HCT116 (cell line): Measurements from ENCODE around the gene ADNP.

Experiments used
- EZH2 ChIP-seq: fragments of 200-600 bp; sonication (generic); IDR thresholded peaks from 2 replicates; pipeline ENCODE4 v1.6.1; 2017; ENCODE audit warnings: antibody characterized with exemption, mixed run types
- EZH2phosphoT487 ChIP-seq: fragments of 200-600 bp; IDR thresholded peaks from 2 replicates; pipeline ENCODE4 v1.6.1; 2018; ENCODE audit warnings: antibody characterized with exemption, borderline replicate concordance
- POLR2A ChIP-seq: IDR thresholded peaks from 2 replicates; pipeline ENCODE4 v1.7.0; 2011; ENCODE audit warnings: borderline replicate concordance; ENCODE audit not compliant: insufficient read depth, insufficient read length; ENCODE audit errors: extremely low read depth
- YY1 ChIP-seq: IDR thresholded peaks from 2 replicates; pipeline ENCODE4 v1.6.1; 2011; ENCODE audit warnings: low read length, low read depth, moderate library complexity, mild to moderate bottlenecking; ENCODE audit not compliant: insufficient replicate concordance; ENCODE audit errors: extremely low read depth
- ZFX ChIP-seq: fragments of 450-650 bp; IDR thresholded peaks from 2 replicates; pipeline ENCODE4 v1.6.1; 2017
- TF ChIP-seq, protein P1 (sequence below), 3 experiments: fragments of 200-600 bp in 1 of 3; sonication (generic) in 1 of 3; IDR thresholded peaks in 2 of 3; conservative IDR thresholded peaks in 1 of 3; 2 replicates each; pipeline ENCODE4 v1.5.1; 2012 to 2017; ENCODE audit warnings: low read depth in 2 of 3, low read length in 2 of 3, antibody characterized with exemption in 1 of 3, borderline replicate concordance in 1 of 3, control low read depth in 1 of 3, mild to moderate bottlenecking in 1 of 3, mixed read lengths in 1 of 3, mixed run types in 1 of 3, moderate library complexity in 1 of 3; ENCODE audit not compliant: insufficient read depth in 1 of 3

DNA sequence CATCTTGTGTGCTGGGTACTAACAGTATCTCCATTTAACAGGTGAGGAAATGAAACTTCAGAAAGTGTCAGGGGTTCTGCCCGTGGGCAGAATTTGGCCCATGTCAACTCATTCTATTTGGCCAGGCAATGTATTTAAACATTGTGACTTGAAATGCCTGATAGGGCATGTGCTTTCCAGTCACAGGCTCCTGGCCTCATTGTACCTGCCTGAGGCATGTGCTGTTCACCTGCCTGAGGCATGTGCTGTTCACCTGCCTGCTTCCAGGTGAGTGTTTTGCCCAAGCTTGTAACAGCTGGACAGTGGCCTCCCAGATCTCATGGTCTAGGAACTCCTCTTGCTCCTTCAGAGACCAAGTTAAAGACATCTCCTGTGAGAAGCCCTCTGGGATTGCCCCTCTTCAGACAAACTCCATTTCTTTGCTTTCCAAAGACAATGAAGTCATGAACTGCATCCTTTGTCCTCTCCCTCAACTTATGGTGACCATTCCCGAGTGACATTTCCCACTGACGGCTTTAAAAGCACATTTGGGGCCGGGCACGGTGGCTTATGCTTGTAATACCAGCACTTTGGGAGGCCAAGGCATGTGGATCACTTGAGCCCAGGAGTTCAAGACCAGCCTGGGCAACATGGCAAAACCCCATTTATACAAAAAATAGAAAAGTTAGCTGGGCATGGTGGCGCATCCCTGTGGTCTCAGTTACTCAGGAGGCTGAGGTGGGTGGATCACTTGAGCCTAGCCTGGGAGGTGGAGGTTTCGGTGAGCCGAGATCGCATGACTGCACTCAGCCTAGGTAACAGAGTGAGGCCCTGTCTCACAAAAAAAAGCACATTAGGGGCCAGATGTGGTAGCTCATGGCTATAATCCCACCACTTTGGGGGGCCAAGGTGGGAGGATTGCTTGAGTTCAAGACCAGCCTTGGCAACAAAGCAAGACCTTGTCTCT lies 87.6 kb downstream of the ADNP start:
- TF ChIP-seq EZH2 (no peak), POLR2A (no peak), YY1 (no peak), EZH2phosphoT487 (no peak), ZFX (no peak)
- TF ChIP-seq, protein P1, sequence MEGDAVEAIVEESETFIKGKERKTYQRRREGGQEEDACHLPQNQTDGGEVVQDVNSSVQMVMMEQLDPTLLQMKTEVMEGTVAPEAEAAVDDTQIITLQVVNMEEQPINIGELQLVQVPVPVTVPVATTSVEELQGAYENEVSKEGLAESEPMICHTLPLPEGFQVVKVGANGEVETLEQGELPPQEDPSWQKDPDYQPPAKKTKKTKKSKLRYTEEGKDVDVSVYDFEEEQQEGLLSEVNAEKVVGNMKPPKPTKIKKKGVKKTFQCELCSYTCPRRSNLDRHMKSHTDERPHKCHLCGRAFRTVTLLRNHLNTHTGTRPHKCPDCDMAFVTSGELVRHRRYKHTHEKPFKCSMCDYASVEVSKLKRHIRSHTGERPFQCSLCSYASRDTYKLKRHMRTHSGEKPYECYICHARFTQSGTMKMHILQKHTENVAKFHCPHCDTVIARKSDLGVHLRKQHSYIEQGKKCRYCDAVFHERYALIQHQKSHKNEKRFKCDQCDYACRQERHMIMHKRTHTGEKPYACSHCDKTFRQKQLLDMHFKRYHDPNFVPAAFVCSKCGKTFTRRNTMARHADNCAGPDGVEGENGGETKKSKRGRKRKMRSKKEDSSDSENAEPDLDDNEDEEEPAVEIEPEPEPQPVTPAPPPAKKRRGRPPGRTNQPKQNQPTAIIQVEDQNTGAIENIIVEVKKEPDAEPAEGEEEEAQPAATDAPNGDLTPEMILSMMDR (IDR thresholded peaks at IDR 0.05 in 2 of 3, conservative IDR thresholded peaks at IDR 0.05 in 1 of 3; ENCODE audit: borderline replicate concordance in 1 of 3, insufficient read depth in 1 of 3, low read depth in 2 of 3, low read length in 2 of 3), result no peak
